Measurements from ENCODE around the gene USH2A.

USH2A gene

DNA sequence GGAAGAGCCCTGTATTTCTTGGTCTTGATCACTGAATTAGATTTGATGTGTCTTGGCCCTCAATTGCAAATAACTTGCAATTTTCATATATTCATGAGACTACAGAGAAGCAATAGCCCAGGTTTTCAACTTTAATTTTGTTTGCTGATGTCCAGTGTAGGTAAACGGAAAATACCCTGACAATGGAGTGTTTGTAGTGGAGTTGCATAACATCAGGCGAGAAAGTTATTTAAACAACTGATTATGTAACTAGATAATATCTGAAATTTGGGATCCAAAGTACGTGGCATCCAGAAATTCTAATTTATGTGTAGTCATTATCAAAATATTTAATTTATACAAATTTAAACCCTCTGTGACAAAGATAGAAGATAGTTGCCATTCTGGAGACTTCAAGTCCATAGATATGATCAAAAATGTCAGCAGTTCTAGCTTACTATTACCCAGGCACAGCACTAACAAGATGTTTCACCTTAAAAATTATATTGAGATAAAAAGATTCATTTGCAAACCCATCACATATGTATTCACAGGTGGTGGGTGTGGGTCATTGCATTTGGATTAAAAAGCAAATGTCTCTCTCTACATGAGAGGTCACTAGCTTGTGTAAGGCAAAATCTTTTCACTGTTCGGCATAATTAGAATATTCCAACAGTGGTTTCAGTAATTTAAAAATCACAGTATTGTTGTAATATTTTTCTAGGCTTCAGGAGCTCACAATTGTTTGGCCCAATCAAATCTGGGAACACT lies 705.4 kb downstream of the USH2A start:
- no peak for DNase-seq (ENCODE audit: low spot score)

DNA sequence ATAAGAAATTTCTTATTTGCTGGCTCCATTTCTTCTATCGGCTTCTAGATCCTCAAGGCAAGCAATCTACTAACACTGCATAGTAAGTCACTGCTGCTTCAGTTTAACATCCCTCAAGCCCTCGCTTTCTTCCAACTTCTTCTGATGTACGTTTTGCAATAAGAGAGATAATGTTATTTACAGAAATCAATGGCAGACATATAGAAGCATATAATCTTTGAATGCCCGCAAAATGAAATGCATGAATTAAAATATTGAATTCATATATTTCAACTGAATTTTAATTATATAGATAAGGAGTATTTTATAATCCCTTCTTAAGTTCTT lies 712.4 kb downstream of the USH2A start:
- DNase-seq (ENCODE audit: low spot score): no peak

DNA sequence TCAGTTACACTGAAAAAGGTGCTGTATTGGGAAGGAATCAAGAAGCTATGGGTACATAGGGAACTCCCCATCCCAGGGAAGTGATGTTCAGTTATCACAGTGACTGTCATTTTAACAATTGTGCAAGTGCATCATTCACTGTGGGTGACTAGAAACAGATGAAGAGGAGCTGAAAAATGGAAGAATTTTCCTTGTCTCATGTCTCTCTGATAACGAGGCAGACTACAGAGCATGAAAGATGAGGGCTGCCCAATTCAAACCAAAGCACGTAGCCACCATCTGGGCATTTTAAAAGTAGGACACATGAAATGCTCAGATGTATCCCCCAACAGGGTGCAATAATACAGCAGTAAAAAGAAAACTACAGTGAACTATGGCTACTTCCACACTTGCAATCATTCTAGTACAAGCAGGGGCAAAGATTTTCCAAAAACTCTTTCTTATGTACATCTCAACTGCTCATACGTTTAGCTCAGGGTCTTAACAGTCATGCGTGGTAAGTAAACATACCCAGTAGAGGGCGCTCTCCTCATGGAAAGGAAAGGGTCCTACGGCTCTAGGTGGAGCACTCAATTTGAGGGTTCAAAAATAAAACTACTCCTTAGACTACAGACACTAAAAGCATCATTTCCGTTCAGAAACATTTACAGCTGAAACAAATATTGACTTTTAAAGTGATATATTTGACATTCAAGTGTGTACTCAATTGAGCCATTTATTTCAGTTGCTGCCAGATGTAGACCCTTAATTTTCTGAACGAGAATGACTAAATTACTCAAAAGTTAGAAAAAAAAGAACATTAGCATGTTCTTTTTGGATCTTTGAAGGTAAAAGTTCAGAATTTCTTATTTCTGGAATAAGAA lies 713.0 kb downstream of the USH2A start:
- DNase-seq (ENCODE audit: low spot score): peak; percentile 58

DNA sequence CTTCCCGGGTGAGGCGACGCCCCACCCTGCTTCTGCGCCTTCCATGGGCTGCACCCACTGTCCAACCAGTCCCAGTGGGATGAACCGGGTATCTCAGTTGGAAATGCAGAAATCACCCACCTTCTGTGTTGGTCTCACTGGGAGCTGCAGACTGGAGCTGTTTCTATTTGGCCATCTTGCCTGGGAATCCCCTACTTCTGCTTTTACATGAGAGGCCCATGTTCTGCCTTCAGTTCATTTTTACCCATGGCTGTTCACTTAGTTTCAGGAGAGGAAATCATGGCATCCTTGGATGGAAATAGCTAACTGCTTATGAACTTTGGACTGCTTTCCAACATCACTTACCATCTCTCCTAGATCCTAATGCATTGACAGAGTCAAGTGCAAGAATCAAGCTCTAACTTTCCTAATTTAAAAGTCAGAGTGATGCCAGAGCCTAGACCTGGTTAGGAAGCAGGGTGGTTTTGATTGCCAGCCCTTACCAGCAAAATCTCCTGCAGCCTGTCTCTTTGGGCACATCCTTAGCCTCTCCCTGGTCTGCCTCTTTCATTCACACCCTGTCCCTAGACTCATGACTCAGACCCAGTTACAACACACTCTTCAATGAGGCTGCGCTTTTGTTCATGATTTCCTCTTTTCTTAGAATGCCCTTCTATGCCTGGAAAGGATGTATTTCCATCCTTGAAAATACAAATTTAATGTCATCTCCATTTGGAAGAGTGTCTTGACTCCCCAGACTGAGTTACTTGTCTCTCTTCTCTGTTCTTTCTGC lies 719.0 kb downstream of the USH2A start:
- DNase-seq (ENCODE audit: low spot score): peak; percentile 65

DNA sequence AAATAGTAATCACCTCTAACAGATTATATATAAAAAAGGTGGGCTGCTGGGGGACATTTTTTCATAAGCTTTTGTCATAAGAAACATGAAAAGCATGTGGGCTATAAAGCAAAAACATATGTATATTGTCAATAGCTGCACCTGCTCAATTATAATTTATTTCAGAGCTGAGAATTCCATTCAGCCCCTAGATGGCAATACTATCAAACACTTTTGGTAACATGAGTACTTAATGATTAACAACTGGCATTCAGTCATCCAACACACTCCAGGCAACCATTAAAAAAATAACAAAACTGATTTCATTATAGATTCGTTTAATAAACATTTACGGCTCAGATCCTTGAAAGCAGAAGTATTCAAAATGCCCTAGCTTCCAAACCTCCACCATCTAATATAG lies 741.0 kb downstream of the USH2A start:
- DNase-seq (ENCODE audit: low spot score): peak; percentile 15

DNA sequence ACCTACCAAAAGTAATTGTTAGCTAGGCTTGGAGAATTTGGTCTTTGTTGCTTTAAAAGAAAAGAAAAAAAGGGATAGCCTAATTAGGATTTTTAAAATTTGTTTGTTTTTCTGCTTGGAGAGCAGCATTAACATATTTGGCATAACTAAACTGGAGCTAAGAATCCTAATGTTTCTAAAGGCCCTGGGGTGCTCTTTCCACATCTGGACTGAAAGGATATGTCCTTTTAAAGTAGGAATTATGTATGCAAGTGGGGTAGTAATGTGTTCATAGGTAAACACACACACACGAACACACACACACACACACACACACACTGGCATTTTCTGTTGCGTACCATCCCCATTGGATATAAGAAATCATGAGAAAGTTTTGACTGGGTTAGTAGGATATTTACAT lies 742.2 kb downstream of the USH2A start:
- no peak for DNase-seq (ENCODE audit: low spot score)

DNA sequence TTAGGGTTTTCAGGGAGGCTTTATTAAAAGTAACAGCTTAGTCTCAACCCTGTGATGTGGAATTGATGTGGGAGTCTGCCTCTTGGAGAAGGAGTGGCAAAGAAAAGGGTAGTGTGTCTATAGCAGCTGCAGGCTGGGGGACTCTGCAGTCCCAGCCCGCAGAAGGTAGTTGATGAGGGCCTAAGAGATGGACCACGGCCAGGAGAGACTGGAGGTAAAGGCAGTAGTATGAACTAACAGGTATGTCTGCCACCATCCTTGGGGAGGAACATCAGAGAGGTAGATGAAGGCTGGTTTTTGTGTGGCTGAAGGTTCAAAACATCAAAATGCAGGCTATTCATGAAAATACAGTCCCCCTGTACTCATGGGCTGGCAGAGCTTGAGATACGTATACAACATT lies 744.0 kb downstream of the USH2A start:
- no peak for DNase-seq (ENCODE audit: low spot score)

DNA sequence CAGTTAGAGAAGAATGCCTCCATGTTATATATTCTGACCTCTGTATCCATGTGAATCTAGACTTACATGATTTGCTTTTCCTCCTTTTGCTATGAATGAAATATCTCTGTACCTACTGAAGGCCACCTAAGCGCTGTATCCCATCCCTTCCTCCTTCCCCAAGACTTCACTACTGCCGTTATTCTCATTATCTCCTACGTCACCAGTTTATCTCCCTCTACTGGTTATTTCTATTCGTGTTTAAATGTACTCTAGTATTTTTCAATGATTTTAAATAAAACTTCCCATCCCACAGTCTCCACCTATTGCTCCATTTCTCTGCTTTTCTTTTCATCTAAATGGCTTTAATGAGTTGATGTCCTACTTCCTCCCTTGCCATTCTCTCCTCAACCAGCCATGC lies 746.1 kb downstream of the USH2A start:
- no peak for DNase-seq (ENCODE audit: low spot score)

DNA sequence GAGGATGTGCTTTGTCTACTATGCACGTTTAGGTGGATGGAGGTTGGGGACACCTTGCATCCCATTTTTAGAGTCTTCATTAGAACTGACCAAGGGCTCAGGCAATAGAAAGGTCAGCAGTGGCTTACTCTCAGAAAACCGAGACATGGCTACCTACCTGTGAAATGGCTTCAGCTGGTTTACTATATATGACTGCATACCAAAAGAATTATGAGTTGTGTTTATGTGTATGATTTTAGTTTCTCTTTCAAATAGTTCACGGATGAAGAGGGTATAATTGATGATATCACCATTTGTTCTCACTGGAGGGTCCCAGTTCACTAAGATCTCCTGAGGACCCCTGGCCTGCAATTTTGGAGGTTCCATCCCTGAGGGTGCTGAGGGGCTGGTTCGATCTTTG lies 749.3 kb downstream of the USH2A start:
- DNase-seq (ENCODE audit: low spot score): no peak

DNA sequence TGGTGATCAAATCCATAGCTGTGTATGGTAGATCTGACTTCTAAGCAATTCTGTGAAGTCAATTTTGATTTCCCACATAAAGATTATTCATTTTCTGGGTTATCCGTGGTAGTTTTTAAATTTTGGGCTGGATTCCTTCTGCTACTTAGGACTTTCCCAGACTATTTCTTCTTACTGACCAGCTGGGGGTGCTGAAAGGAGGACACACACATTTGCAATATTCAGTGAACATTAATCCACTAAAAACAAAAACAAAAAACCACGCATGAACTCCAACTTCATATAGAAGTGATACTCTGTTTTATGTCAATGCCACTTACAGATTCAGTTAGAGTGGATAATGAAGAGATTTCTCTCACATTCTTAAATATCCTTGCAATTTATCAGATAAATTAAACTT lies 750.8 kb downstream of the USH2A start:
- DNase-seq (ENCODE audit: low spot score): peak; percentile 7

DNA sequence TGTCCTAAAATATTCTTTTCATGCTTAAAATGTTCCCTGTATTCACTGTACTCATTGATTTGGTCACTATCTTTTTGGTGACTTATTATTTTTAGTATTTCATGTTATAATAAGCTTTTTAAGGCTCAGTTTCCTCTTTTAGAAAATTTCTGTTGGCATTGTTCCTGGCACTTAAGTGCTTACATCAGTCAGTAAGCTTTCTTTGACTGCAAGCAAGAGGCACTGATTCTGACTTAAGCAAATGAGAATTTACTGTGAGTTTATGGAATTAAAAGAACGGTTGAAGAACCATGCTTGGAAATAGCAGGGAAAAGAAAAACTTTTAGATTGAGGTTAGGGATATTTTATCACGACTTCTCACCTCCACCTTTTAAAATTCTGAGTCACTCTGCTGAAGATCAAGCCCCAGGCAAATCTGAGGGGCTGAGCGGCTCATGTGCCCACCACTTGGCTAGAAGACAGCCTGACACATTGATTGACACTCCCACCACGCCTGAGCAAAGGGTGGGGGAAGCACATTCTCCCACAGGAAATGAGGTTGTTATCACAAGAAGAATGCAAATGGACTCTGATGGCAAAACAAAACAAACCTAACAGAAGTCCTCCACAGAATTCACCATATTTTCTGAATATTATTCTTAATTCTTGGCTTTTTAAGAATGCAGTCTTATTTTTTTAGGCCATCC lies 753.3 kb downstream of the USH2A start:
- DNase-seq (ENCODE audit: low spot score): peak; percentile 8

DNA sequence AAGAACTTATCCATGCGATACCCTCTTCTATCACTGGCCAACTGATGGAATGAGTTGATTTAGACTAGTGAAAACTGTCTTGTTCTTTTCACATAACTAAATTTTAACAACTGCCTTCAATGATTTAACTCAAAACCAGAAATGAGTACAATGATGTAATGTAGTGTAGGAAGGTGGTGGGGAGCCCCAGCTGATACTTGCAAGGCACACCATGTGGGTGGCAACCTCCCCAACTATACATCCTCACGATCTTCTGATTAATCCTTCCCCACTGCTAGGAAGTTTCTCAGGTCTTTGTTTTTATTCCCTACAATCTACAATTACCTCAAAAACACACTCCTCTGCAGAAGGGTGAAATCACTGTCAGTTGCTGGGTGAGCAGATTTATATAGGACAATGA lies 755.5 kb downstream of the USH2A start:
- DNase-seq (ENCODE audit: low spot score): no peak

DNA sequence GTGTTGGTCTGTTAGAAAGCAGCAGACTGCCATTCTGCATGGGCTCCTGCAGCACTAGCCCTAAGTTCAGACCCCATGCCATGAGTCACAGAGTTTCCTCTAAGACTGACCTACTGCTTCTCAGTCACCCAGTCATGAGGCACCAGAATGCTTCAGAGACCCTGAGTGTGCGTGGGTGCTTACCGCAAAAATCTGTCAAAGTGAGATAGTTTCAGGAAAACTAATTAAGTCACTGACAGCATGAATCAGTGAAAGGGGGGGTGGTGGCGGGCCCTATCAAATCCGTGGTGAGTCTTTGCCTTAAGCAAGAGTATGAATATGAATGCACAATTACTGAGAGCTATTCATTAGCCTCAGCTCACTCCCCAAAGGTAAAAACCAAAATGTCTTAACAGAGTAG lies 758.0 kb downstream of the USH2A start:
- peak; percentile 57 for DNase-seq (ENCODE audit: low spot score)

DNA sequence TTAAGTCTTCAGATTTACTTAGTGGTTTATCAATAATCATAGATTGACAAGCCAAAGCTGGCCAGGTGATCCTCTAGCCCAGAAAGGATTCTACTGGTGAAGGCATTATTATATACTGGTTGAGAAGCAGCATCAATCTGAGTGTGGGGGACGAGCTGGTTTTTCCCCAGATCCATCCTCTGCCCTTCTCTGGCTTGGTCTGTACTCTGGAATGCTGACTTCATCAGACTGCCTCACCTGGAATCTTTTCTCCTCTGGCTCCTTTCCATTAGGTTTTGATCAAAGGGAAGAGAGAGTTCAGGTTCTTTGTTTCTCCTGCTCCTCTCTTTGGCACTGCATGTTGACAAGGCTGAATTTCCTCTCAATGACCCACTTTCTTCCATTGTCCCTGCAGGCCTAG lies 762.2 kb downstream of the USH2A start:
- no peak for DNase-seq (ENCODE audit: low spot score)

DNA sequence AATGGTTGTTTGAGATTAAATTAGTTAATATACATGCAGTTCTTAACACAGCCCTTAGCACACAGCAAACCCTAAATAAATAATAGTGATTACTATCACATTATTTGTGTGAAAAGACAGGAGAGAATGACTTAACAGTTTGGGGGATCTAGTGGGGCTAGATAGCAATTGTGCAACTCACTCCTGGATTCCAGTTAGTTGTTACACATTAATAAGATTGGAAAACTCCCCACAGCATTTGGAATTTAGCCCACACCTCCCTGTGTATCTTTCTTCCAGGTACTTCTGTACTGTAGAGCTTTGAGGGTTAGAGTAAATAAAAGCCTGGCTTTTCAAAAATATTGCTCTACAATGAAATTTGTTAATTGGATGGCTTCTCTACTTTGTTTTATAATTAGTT lies 763.0 kb downstream of the USH2A start:
- DNase-seq (ENCODE audit: low spot score): no peak

DNA sequence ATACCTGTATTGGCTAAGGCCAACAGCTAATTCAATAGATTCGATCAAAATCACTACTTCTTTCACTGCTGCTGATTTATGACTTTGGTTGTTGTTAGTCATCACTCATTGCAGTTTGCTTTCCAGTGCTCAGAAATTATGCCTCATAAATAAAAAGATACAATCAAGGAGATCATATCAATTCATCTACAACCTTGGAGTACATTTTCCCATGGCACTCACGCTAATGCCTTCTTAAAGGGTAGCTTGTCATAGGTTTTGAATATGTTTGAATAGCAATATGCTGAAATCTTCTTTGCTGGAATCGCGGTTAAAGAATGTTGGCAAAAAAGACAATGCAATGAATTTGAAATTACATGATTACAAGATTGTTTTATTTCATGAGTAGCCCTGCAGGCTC lies 766.2 kb downstream of the USH2A start:
- no peak for DNase-seq (ENCODE audit: low spot score)

DNA sequence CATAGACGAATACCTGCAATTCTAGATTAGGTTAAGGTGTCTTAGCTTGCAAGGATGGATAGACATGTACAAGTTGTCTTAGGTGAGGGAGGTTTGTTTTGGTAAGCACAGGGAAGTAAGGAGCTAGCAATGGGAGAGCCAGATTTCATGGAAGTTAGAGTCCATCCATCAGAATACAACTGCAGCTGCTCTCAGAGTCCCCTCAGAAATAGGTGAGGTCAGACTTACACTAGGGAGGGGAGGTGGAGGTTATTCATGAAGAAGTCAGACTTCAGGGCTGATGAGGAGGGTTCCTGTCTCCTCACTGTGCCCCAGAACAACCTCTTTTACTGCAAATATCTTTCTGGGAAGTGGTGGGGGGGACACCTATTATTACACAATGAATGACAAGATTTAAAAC lies 770.9 kb downstream of the USH2A start:
- no peak for DNase-seq (ENCODE audit: low spot score)

DNA sequence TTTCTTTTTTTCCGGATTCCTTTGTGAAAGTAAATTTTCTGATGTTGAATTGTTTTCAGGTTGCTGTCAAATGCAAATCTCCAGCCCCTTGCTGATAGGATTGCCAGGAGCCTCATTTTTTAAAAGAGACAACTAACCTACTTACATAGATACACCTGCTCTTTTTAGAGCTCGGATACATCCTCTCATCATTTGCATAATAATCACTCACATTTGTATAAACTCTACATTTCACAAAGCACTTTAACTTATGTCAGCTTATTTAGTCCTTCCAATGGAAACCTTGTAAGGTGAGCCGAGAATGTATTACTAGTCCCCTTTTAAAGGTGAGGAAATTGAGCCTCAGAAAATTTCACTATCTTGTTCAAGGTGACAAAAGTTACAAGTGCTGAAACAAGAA lies 771.4 kb downstream of the USH2A start:
- no peak for DNase-seq (ENCODE audit: low spot score)

DNA sequence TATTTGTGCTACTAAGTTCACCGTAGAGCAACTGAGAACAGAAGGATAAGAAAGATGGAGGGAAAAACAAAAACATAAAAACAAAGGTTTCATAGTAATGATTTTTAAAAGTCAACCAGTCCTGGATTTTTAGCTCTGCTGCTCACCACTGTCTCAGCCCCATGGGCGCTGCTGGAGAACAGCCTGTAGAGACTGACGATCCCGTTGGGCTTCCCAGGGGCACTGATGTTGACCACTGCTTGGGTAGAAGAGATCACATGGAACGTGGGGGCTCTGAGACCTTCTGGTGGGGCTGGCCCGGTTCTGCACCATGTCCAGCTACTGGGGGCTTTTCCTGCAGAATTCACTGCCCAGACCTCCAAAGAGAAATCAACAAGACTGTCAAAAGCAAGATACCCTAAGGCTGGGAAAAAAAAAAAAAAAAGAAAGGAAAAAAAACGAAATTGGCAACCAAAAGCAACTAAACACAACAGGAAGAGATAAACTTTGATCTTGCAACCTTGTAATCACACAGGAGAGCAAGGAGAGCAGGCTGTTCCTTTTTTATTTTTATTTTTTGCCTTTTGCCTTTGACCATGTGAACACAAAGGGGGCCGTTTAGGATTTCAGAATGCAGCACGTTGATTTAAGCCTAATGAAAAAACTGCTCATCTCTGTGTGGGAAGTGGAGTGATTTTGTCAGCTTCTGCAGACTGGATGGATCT lies 772.6 kb downstream of the USH2A start:
- no peak for DNase-seq (ENCODE audit: low spot score)

DNA sequence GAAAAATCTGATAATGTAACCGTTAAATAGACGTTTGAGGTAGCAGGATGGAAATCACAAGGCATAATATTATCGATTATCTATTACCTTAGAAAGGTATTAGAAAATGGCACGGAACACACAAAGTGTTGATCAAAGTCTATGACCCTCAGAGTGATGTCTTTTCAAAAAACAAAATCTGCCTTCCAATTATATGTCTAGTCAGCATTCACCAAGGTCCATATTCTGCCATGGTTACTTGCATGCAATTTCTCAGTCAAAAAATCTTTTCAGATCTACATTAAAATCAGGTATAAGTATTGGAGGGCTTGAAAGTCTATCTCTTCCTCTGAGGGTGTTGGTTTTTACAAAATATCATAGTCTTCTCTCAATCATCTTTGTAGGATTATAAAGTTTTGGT lies 774.3 kb downstream of the USH2A start:
- no peak for DNase-seq (ENCODE audit: low spot score)

DNA sequence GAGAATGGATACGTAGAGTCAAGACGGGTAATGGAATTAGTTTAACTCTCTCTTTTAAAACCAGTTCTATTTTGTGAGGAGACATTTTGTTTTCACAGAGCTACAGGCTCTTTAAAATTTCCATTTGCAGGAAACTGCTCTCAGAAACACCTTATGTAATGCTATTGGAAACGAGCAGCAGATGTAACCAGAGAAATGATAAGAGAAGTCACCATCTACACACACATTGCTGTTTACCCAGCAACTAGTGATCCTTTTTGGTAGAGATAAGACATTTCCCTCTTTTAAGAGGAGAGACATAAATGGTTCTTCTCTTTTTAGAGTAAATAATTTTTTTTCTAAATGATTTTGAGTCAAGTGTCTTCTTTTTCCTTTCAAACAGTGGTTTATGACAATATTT lies 775.5 kb downstream of the USH2A start:
- no peak for DNase-seq (ENCODE audit: low spot score)

DNA sequence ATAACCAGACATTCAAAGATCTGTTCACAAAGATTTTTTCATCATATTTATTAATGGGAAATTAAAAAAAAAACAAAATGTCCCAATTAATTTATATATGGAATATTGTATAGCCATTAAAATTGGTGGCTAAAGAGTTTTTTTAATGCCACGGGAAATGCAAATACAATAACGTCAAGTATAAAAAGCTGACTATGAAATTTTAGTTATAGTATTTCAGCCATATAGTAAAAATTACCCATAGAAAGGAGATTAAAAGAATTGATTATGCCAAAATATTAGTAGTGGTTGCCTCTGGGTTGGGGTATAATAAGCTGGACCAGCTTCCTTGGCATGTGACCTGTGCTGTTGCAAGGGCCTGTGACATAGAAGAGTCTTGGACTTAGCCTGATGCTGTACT lies 777.4 kb downstream of the USH2A start:
- DNase-seq (ENCODE audit: low spot score): no peak
